Activated naive CD4-positive, alpha-beta T cell treated with anti-CD3 and anti-CD28 coated beads, Interleukin-2, amount 50 U/mL, for 72 hours (primary cell): ENCODE results near the gene ZNF177. TPM values are rescaled to one million over a fixed set of nuclear protein-coding genes. Genes with fewer than 3 reads are reported as not detected.
"Not testable (repeated sequence)": the region's sequence is repeated elsewhere in the genome, so short reads cannot be mapped to it uniquely, and the experiment has no call there.

Experiments
- ATAC-seq, 2 donors: fragments of 150-1000 bp; cut with Tn5 transposase; 2 replicates each; pipeline ENCODE4 v1.10.0; 2021; ENCODE audit warnings: mild to moderate bottlenecking in 2 of 2, moderate library complexity in 2 of 2
- DNase-seq, 2 donors: peaks; one replicate each; pipeline ENCODE4 v3.0.0; 2021 to 2022; ENCODE audit warnings: low spot score in 2 of 2
- H3K27ac Mint-ChIP-seq, 2 donors: one replicate each; pipeline ENCODE4 v1.8.0; 2022; ENCODE audit warnings: mild to moderate bottlenecking in 2 of 2, mixed read lengths in 2 of 2
- H3K36me3 Mint-ChIP-seq, 2 donors: one replicate each; pipeline ENCODE4 v1.8.0; 2022; ENCODE audit warnings: mixed read lengths in 2 of 2
- H3K9me3 Mint-ChIP-seq, 2 donors: one replicate each; pipeline ENCODE4 v1.8.0; 2022; ENCODE audit warnings: mixed read lengths in 2 of 2
- total RNA-seq, 2 donors: library from RNA; stranded (reverse); gene quantifications; one replicate each; pipeline ENCODE4 v1.2.3, GENCODE V29; 2022

ZNF177 gene
- 1 to 10 TPM in 1 of 2 donors, under 1 TPM in 1; 0.41 to 1.2 TPM for total RNA-seq

DNA sequence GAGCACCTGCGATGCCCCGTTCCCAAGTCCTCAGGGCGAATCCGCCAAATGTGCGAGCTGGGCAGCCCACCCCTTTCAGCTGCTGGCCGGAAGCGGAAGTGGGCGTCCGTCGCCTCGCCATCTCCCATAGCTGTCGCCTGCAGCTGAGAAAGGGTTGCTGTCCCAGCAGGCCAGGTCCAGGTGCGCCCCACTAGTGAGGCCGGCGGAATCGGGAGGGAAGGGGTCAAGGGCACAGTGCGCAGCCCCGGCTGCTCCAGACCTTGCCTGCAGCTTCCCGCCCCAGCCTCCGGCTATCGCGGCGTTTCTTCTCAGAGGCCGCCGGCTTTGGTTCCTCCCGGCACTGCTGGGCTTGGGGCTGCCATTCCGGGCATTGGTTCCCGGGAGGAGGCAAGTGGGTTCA is at the start of gene ZNF177:
Gene ZNF177 (plus strand): TSS at position 109 of the 400 bp plus-strand sequence. CDS start 15,299 bp downstream, outside the sequence.
- Mint-ChIP-seq H3K27ac (no peak within 1 kb of the TSS), H3K36me3 (peaks cover 56 to 58% of the 10 kb centered on the region in 2 donors), H3K9me3 (peaks cover 25 to 39% of the 10 kb centered on the region in 2 donors)
- ATAC-seq (no peak), DNase-seq (no peak)

DNA sequence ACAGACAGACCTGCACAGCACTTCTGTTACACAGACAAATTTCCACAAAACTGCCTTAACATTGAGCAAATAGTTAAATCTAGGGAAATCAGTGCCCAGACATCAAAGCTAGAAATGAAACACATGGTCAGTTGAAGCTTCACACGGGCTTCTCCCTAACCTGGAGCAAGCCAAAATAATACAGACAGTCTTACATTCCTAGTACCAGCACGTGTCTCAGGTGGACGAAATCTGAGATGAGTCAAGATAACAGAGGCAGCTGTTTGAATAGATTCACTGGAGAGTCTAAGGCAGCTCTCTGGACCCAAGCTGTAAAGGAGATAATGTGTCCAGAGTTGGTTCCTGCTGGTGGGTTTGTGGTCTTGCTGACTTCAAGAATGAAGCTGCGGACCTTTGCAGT is 49.1 kb upstream of the ZNF177 start:
- no peak for ATAC-seq
- Mint-ChIP-seq H3K9me3 (peaks cover 9 to 23% of the 10 kb centered on the region in 2 donors), H3K27ac (no peak overlapping the region), H3K36me3 (peaks cover 24 to 43% of the 10 kb centered on the region in 2 donors)
- no peak for DNase-seq

DNA sequence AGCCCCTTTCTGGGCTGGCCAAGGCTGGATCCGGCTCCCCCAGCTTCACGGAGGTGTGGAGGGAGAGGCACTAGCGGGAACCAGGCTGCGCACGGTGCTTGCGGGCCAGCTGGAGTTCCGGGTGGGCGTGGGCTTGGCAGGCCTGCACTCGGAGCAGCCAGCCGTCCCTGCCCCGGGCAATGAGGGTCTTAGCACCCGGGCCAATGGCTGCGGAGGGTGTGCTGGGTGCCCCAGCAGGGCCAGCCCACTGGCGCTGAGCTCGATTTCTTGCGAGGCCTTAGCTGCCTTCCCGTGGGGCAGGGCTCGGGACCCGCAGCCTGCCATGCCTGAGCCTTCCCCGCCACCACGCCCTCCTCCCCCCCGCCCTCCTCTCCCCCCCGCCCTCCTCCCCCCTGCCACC is 41.5 kb upstream of the ZNF177 start:
- Mint-ChIP-seq H3K36me3 (peaks cover 34 to 41% of the 10 kb centered on the region in 2 donors), H3K9me3 (peaks cover 17 to 19% of the 10 kb centered on the region in 2 donors), H3K27ac (no peak overlapping the region)
- ATAC-seq (no peak), DNase-seq (no peak)

DNA sequence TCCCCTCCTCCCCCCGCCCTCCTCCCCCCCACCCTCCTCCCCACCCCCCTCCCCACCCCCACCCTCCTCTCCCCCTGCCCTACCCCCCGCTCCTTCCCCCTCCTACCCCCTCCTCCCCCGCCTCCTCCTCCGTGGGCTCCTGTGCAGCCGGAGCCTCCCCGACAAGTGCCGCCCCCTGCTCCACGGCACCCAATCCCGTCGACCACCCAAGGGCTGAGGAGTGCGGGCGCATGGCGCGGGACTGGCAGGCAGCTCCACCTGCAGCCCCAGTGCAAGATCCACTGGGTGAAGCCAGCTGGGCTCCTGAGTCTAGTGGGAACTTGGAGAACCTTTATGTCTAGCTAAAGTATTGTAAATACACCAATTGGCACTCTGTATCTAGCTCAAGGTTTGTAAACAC is 41.1 kb upstream of the ZNF177 start:
- Mint-ChIP-seq H3K9me3 (peaks cover 17 to 19% of the 10 kb centered on the region in 2 donors), H3K36me3 (peaks cover 34 to 43% of the 10 kb centered on the region in 2 donors)
- ATAC-seq, H3K27ac Mint-ChIP-seq, DNase-seq: not testable (repeated sequence)

DNA sequence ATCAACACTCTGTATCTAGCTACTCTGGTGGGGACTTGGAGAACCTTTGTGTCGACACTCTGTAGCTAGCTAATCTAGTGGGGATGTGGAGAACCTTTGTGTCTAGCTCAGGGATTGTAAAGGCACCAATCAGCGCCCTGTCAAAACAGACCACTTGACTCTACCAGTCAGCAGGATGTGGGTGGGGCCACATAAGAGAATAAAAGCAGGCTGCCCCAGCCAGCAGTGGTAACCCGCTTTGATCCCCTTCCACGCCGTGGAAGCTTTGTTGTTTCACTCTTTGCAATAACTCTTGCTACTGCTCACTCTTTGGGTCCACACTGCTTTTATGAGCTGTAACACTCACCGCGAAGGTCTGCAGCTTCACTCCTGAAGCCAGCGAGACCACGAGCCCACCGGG is 40.6 kb upstream of the ZNF177 start:
- Mint-ChIP-seq H3K9me3 (peaks cover 17 to 19% of the 10 kb centered on the region in 2 donors), H3K27ac (peak overlapping the region in 1 of 2 donors; percentile 94), H3K36me3 (peaks cover 34 to 44% of the 10 kb centered on the region in 2 donors)
- DNase-seq, ATAC-seq: not testable (repeated sequence)

DNA sequence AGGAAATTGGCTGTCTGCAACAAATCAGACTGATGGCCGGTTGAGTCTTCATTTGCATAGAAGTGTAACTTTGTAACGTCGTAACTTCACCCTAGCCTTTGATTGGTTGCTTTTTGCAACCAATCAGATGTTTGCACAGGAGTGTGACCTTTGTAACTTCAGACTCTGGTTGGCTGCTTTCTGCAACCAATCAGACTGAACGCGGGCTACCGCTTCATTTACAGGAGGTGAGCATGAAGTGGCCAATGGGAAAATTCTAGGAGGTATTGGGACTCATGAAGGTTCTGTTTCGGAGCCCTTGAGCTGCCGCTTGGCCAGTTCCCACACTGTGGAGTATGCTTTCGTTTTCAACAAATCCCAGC is 39.3 kb upstream of the ZNF177 start:
- peaks cover 43 to 57% of the 10 kb centered on the region in 2 donors for H3K36me3 Mint-ChIP-seq
- ATAC-seq: peak; percentile 64 to 78
- H3K9me3 Mint-ChIP-seq: peaks cover 23 to 27% of the 10 kb centered on the region in 2 donors
- peak in 1 of 2 donors; percentile 80 for DNase-seq
- peak overlapping the region; percentile 93 to 94 for H3K27ac Mint-ChIP-seq

DNA sequence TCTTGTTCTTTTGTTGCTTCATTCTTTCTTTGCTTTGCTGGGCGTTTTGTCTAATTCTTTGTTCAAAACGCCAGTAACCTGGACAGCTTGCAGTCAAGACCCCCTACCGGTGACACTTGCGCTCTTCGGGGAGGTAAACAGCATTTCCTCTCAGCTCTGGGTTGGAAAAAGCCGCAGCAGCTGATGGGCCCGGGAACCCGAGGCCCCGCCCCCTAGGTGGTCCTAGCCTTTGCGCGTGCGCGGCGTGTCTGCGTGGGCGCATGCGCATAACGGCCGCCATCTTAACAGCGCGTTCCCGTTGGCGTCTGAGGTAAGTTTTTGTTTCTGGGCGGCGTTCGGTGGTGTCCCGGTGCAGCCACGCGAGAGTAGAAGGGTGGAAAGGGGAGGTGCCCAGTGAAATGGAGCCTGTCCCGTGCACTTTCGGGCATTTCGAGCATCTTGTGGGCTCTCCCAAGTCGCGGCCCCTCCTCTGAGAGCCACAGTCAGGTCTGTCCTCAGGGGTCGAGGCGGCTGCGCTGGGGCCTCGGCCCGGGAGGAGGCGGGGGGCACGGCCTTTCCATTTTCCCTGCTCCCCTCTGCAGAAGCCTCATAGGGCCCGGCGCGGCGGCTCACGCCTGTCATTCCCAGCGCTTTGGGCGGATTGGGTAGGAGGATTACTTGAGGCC is 38.8 kb upstream of the ZNF177 start, which contains the start of gene ZNF559:
Gene ZNF559 (plus strand): TSS at position 261 of the 665 bp plus-strand sequence. CDS start 14,371 bp downstream, outside the sequence.
- Mint-ChIP-seq H3K27ac (peak within 1 kb of the TSS; percentile 93 to 94), H3K36me3 (peaks cover 47 to 60% of the 10 kb centered on the region in 2 donors), H3K9me3 (peaks cover 23 to 27% of the 10 kb centered on the region in 2 donors)
- DNase-seq (peak; percentile 96 to 97), ATAC-seq (peak; percentile 96 to 99)

DNA sequence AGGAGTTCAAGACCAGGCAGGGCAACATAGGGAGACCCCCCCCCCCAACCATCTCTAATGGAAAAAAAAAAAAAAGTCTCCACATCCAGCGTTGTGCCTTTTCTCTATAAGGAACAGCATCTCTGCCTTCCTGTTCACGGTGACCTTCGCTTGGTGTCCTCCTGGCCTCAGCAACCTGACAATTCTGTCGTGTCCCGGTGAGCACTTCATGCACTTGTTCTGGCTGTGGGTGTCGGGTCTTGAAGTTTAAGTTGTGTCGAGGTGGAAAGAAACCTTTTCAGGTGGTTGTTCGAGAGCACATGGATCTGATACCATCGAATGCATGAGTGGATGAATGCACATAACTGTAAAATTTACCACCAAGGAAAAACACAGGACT is 38.2 kb upstream of the ZNF177 start:
- Mint-ChIP-seq H3K36me3 (peaks cover 50 to 64% of the 10 kb centered on the region in 2 donors), H3K27ac (peak overlapping the region; percentile 80 to 94), H3K9me3 (peaks cover 23 to 27% of the 10 kb centered on the region in 2 donors)
- no peak for DNase-seq
- ATAC-seq: no peak

DNA sequence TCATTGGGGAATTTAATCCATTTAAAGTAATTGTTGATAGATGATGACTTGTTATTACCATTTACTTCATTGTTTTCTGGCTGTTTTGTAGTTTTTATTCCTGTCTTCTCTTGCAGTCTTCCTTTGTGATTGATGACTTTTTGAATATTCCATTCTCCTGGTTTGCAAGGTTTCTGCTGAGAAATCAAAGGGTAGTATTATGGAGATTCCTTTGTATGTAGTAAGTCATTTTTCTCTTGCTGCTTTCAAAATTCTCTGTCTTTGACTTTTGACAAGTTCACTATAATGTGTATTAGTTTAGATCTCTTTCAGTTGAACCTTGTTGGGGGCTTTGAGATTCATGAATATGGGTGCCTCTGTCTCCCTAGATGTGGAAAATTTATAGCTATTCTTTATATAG is 32.8 kb upstream of the ZNF177 start:
- Mint-ChIP-seq H3K27ac (no peak overlapping the region), H3K9me3 (peaks cover 30 to 34% of the 10 kb centered on the region in 2 donors), H3K36me3 (peaks cover 64 to 81% of the 10 kb centered on the region in 2 donors)
- ATAC-seq (no peak), DNase-seq (no peak)

DNA sequence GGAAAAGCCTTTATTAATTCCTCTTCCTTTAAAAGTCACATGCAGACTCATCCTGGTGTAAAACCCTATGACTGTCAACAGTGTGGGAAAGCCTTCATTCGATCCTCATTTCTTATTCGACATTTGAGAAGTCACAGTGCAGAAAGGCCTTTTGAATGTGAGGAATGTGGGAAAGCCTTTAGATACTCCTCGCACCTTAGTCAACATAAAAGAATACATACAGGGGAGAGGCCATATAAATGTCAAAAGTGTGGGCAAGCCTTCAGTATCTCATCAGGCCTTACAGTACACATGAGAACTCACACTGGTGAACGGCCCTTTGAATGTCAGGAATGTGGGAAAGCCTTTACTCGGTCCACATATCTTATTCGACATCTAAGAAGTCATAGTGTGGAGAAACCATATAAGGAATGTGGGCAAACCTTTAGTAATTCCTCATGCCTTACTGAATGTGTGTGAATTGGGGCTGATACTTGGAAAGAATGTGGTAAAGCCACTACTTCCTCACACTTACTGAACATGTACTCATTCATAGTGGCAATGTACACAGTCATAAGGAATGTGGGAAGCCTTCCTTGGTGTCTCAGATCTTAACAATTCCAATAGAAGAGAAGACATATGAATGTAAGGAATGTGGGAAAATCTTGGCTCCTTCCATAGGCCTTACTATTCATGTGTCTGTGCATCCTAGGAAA is 20.1 kb upstream of the ZNF177 start:
- Mint-ChIP-seq H3K27ac (no peak overlapping the region), H3K9me3 (peaks cover 46 to 50% of the 10 kb centered on the region in 2 donors), H3K36me3 (peaks cover 72 to 75% of the 10 kb centered on the region in 2 donors)
- ATAC-seq: no peak
- no peak for DNase-seq

DNA sequence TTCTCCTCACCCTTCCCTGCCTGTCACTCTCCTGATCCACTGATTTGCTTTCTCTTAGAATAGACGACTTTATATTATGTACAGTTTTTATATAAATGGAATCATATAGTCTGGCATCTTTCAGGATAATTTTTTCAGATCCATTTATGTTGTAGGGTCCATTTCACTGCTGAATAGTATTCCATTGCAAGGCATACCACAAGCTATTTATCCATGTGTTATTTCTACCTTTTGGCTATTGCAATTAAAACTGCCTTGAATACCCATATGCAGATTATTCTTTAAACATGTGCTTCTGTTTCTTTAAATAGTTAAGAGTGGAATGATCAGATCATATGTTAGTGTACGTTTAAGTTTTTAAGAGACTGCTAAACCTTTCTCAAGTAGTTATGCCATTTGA is 17.8 kb upstream of the ZNF177 start:
- ATAC-seq: no peak
- Mint-ChIP-seq H3K9me3 (peaks cover 47 to 48% of the 10 kb centered on the region in 2 donors), H3K27ac (no peak overlapping the region), H3K36me3 (peaks cover 73 to 75% of the 10 kb centered on the region in 2 donors)
- no peak for DNase-seq

DNA sequence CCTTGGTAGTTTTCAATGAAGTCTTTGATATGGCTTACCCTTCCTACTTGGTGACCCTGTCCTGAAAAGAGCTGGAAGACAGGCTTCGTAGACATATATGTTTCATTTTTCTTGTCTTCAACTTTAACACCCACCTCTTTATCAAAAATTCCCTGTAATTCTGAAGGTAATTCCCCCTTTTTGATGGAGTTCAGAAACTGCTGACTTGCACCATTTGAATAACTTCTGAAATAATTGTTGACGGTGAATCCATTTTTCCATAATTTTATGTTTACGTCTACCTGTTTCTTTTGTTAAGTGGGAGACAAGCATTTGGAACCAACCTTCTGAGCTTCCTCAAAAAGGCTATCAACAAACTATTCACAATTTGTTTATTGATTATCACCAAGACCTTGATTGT is 14.6 kb upstream of the ZNF177 start:
- ATAC-seq (no peak), DNase-seq (no peak)
- H3K36me3 Mint-ChIP-seq: peaks cover 64% of the 10 kb centered on the region in 2 donors
- peaks cover 37 to 38% of the 10 kb centered on the region in 2 donors for H3K9me3 Mint-ChIP-seq
- no peak overlapping the region for H3K27ac Mint-ChIP-seq

DNA sequence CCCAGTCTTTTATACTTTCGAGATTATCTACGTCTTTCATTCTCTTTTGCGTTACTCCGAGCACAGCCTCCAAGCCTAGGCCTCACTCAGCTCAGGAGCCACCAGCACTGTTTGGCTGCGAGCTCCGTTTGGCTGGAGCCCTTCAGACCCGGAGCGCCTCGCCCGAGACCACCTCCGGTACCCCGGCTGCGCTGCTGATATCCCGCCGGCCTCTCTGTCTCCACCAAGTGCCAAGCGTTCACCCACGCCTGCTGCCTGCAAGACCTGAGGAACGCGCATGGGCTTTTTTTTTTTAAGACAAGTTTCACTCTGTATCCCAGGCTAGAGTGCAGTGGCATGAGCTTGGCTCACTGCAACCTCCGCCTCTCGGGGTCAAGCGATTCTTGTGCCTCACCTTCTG is 14.1 kb upstream of the ZNF177 start:
- H3K36me3 Mint-ChIP-seq: peaks cover 60 to 61% of the 10 kb centered on the region in 2 donors
- peaks cover 34% of the 10 kb centered on the region in 2 donors for H3K9me3 Mint-ChIP-seq
- no peak for DNase-seq
- no peak for ATAC-seq
- no peak overlapping the region for H3K27ac Mint-ChIP-seq

DNA sequence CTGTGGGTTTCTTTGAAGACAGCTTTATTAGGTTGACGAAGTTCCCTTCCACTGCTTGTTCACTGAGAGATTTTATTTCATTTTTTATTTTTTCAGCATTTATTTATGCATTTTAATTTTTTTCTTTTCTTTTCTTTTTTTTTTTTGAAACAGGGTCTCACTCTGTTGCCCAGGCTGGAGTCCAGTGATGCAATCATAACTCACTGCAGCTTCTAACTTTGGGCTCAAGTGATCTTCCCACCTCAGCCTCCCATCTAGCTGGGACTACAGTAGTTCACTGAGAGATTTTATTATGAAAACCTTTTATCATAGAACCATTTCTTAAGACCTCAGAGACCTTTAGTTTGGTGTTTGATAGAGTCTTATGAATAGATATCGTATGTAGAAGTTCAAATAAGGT is 10.3 kb upstream of the ZNF177 start:
- no peak overlapping the region for H3K27ac Mint-ChIP-seq
- H3K36me3 Mint-ChIP-seq: peaks cover 57 to 67% of the 10 kb centered on the region in 2 donors
- no peak for ATAC-seq
- H3K9me3 Mint-ChIP-seq: peaks cover 27% of the 10 kb centered on the region in 2 donors
- no peak for DNase-seq

DNA sequence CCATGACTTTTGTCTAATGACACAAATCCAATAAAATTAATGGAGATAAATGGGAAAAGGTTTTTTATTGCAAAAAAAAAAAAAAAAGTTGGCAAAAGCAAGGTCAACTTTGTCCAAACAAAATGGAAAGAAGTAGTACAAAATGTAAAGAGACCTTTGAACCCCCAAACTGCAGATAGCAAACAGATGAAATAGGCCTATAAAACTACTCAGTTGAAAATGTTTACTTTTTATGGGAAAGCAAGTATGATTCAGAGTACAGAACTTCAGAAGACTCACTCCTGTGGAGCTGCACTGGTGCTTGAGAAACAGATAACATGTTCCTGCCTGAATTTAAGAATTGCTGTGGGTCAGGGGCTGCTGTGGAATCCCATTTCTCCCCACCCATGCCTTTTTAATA is 9.8 kb upstream of the ZNF177 start:
- Mint-ChIP-seq H3K9me3 (peaks cover 29 to 30% of the 10 kb centered on the region in 2 donors), H3K36me3 (peaks cover 59 to 70% of the 10 kb centered on the region in 2 donors), H3K27ac (no peak overlapping the region)
- ATAC-seq: no peak
- no peak for DNase-seq

DNA sequence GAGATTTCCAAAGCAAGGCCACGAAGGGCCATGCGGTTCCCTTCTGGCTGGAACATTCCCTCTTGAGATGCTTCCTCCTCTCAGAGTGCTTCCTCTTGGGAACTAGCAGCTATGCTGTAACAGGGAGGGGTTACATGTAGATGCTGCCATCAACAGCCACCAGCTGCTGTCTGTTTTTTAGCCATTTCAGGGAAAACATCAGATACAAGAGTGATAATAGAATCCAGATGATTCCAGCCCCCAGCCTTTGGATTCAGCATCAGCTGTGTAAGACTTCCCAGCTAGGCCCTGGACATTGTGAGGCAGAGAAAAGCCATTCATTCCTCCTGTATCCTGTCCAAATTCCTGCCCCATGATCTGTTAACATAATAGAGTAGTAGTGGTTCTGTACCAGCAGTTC is 8.2 kb upstream of the ZNF177 start:
- no peak for ATAC-seq
- Mint-ChIP-seq H3K27ac (no peak overlapping the region), H3K36me3 (peaks cover 53 to 65% of the 10 kb centered on the region in 2 donors), H3K9me3 (peaks cover 18 to 22% of the 10 kb centered on the region in 2 donors)
- no peak for DNase-seq
